Activated CD4-positive, alpha-beta T cell treated with anti-CD3 and anti-CD28 coated beads, Interleukin-2, amount 10 ng/mL, durations not matched to agents 7 days and 5 days (primary cell): ENCODE data around the gene GPR149. TPM values are rescaled to one million over a fixed set of nuclear protein-coding genes. Genes with fewer than 3 reads are reported as not detected.
"Not testable (repeated sequence)": the region's sequence is repeated elsewhere in the genome, so short reads cannot be mapped to it uniquely, and the experiment has no call there.

Source experiments
- CTCF ChIA-PET: fragments of 350-600 bp; sonication (Branson Sonifier 250); formaldehyde crosslinking; loops from one replicate; lab custom pipeline; 2021; ENCODE audit warnings: antibody characterized with exemption; lab: Charles Lee
- POLR2A ChIA-PET: fragments of 350-600 bp; sonication (Branson Sonifier 250); formaldehyde crosslinking; loops from one replicate; lab custom pipeline; 2021; ENCODE audit warnings: antibody characterized with exemption; lab: Charles Lee
- DNase-seq: peaks from one replicate; pipeline ENCODE4 v3.0.0-alpha.2; 2020
- H3K27ac Mint-ChIP-seq: one replicate; pipeline ENCODE4 v1.8.0; 2021; ENCODE audit warnings: mild to moderate bottlenecking, moderate library complexity, mixed read lengths
- H3K27me3 Mint-ChIP-seq: one replicate; pipeline ENCODE4 v1.8.0; 2021; ENCODE audit warnings: mixed read lengths
- H3K36me3 Mint-ChIP-seq: one replicate; pipeline ENCODE4 v1.8.0; 2021; ENCODE audit warnings: low read depth, mixed read lengths
- H3K4me1 Mint-ChIP-seq: one replicate; pipeline ENCODE4 v1.8.0; 2021; ENCODE audit warnings: mixed read lengths
- H3K4me3 Mint-ChIP-seq: one replicate; pipeline ENCODE4 v1.8.0; 2021; ENCODE audit warnings: mild to moderate bottlenecking, moderate library complexity, mixed read lengths
- H3K9me3 Mint-ChIP-seq: one replicate; pipeline ENCODE4 v1.8.0; 2021; ENCODE audit warnings: mixed read lengths
- total RNA-seq, 2 experiments: library from RNA; stranded (reverse); gene quantifications; one replicate each; pipeline ENCODE4 v1.2.3, GENCODE V29; 2021

Gene GPR149, protein sequence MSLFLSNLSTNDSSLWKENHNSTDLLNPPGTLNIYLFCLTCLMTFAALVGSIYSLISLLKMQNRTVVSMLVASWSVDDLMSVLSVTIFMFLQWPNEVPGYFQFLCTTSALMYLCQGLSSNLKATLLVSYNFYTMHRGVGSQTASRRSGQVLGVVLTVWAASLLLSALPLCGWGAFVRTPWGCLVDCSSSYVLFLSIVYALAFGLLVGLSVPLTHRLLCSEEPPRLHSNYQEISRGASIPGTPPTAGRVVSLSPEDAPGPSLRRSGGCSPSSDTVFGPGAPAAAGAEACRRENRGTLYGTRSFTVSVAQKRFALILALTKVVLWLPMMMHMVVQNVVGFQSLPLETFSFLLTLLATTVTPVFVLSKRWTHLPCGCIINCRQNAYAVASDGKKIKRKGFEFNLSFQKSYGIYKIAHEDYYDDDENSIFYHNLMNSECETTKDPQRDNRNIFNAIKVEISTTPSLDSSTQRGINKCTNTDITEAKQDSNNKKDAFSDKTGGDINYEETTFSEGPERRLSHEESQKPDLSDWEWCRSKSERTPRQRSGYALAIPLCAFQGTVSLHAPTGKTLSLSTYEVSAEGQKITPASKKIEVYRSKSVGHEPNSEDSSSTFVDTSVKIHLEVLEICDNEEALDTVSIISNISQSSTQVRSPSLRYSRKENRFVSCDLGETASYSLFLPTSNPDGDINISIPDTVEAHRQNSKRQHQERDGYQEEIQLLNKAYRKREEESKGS
- not detected for total RNA-seq

DNA sequence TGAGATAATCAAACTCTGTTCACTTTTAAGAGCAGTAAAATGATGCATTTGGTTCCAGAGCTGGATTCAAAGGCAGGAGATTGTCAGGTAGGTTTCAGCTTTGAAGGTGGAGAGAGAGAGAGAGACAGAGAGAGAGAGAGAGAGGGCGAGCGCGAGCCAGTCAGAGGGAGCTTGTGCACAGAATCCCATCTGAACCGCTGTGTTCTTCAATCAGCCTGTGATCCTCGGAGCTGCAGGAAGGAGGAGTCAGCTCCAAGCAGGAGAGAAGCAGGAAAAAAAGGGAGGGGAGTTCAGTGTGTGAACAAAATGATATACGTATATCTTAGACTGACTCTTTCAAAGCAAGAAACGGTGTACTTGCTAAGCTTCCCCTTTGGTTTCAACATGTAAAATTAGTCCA lies at the start of gene GPR149:
Gene GPR149 (minus strand): TSS at position 177 of the 400 bp plus-strand sequence. CDS start 575 bp downstream, outside the sequence.
- Mint-ChIP-seq H3K9me3 (peaks cover 2% of the 10 kb centered on the region), H3K4me3 (no peak within 1 kb of the TSS), H3K4me1 (no peaks in the 10 kb centered on the region), H3K36me3 (no peaks in the 10 kb centered on the region), H3K27ac (no peak within 1 kb of the TSS), H3K27me3 (peaks cover 43% of the 10 kb centered on the region)
- CTCF ChIA-PET: interaction anchor here (0.5 to 0.6 kb wide), 2 partner anchors 346 to 959 kb away, joined by 3 to 4 read pairs; no protein-coding TSS in a partner anchor
- DNase-seq: no peak
- POLR2A ChIA-PET: no interaction called here

DNA sequence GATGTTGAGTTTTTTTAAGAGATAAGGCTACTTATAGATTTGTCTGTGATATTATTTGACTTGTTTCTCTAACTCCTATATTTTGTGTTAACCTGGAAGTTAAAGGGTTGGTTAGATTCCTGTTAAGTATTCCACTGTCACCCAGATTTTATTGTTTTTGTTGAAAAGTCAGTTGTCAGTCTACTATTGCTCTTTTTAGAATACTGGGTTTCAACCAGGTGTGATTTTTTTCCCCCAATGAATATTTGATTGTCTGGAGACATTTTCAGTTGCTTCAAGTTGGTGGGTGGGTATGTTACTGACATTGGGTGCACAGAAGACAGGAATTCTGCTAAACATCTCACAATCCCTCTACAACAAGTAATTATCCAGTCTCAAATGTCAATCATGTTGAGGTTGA lies 43.8 kb upstream of the GPR149 start:
- CTCF ChIA-PET: no interaction called here
- Mint-ChIP-seq H3K4me1 (no peaks in the 10 kb centered on the region), H3K27me3 (no peaks in the 10 kb centered on the region), H3K9me3 (no peaks in the 10 kb centered on the region), H3K4me3 (no peak overlapping the region), H3K27ac (no peak overlapping the region), H3K36me3 (no peaks in the 10 kb centered on the region)
- POLR2A ChIA-PET: no interaction called here
- no peak for DNase-seq

GRCh38 chr3:154469585-154469984 lies 39.6 kb upstream of the GPR149 start:
- ChIA-PET POLR2A (no interaction called here), CTCF (no interaction called here)
- DNase-seq: no peak
- Mint-ChIP-seq H3K27me3 (no peaks in the 10 kb centered on the region), H3K27ac (no peak overlapping the region), H3K36me3 (no peaks in the 10 kb centered on the region), H3K4me3 (no peak overlapping the region), H3K4me1 (no peaks in the 10 kb centered on the region), H3K9me3 (no peaks in the 10 kb centered on the region)

DNA sequence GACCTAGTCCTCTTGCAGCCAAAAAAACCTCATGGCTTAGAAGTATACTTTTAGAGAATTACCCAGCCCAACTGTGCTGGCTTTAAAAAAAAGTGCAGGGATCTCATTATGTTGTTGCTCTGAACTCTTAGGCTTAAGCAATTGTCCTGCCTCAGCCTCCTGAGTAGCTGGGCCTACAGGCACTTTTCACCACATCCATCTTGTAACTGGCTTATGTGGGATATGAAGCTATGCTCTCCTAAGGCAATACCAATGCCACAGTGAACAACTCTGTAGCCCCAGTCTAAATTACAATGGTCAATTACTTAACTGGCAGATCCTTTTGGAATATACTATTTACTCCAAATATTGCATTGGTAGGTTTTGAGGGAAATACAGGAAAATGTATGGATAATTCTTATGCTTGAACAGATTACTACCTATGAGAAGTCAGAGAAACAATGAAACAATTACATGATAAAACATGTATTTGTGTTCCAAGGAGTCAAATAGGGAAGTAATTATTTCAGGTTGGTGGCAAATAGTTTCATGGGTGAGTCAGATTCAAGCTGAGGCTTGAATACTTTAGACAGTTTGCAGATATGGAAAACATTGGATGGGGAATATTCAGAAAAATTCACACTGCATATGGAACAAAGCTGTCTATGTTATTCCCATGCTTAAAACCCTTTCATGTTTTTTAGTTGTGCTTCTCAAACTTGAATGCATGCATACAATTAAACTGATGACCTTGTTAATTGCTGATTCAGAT lies 34.6 kb upstream of the GPR149 start:
- H3K27ac Mint-ChIP-seq: no peak overlapping the region
- no peaks in the 10 kb centered on the region for H3K27me3 Mint-ChIP-seq
- H3K4me1 Mint-ChIP-seq: no peaks in the 10 kb centered on the region
- H3K9me3 Mint-ChIP-seq: no peaks in the 10 kb centered on the region
- H3K4me3 Mint-ChIP-seq: no peak overlapping the region
- no peaks in the 10 kb centered on the region for H3K36me3 Mint-ChIP-seq
- POLR2A ChIA-PET: interaction anchor here (0.5 kb wide), 1 partner anchor 274 kb away, joined by 3 read pairs; no protein-coding TSS in a partner anchor
- CTCF ChIA-PET: no interaction called here
- no peak for DNase-seq

DNA sequence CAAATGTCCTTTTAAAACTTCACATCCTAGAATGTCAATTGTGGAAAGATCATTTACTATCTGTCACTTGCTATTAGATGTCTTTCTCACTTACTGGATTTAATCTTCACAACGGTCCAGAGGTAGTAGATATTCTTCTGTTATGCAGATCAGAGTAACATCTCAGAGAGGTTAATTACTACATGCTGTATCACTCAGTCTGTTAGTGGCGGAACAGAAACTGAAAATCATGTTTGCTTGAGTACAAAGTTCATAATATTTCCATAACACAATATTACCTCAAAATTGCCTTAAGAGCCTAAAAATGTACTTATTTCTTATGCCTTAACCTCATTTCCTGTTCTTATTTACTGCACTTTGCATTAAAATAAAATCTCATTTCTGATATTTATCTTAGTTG lies 28.6 kb upstream of the GPR149 start:
- Mint-ChIP-seq H3K27ac (no peak overlapping the region), H3K4me1 (no peaks in the 10 kb centered on the region), H3K4me3 (no peak overlapping the region), H3K27me3 (no peaks in the 10 kb centered on the region), H3K9me3 (no peaks in the 10 kb centered on the region), H3K36me3 (no peaks in the 10 kb centered on the region)
- POLR2A ChIA-PET: no interaction called here
- CTCF ChIA-PET: no interaction called here
- no peak for DNase-seq

DNA sequence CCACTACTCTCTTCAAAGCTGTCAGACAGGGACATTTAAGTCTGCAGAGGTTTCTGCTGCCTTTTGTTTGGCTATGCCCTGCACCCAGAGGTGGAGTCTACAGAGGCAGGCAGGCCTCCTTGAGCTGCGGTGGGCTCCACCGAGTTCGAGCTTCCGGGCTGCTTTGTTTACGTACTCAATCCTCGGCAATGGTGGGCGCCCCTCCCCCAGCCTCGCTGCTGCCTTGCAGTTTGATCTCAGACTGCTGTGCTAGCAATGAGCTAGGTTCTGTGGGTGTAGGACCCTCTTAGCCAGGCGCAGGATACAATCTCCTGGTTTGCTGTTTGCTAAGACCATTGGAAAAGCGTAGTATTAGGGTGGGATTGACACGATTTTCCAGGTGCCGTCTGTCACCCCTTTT lies 9.1 kb upstream of the GPR149 start:
- H3K27me3 Mint-ChIP-seq, H3K27ac Mint-ChIP-seq, CTCF ChIA-PET, H3K36me3 Mint-ChIP-seq, DNase-seq, H3K4me1 Mint-ChIP-seq, H3K9me3 Mint-ChIP-seq, H3K4me3 Mint-ChIP-seq, POLR2A ChIA-PET: not testable (repeated sequence)

- Mint-ChIP-seq H3K27ac (no peak overlapping the region), H3K36me3 (no peaks in the 10 kb centered on the region), H3K9me3 (peaks cover 2% of the 10 kb centered on the region), H3K4me1 (no peaks in the 10 kb centered on the region), H3K4me3 (no peak overlapping the region), H3K27me3 (peaks cover 40% of the 10 kb centered on the region)
- ChIA-PET CTCF (no interaction called here), POLR2A (no interaction called here)
- DNase-seq: no peak
These were observed 1.1 kb upstream of the GPR149 start for GRCh38 chr3:154431043-154431442.

- no peak for DNase-seq
- no peak overlapping the region for H3K4me3 Mint-ChIP-seq
- no peaks in the 10 kb centered on the region for H3K36me3 Mint-ChIP-seq
- no peak overlapping the region for H3K27ac Mint-ChIP-seq
- peaks cover 43% of the 10 kb centered on the region for H3K27me3 Mint-ChIP-seq
- peaks cover under 1% of the 10 kb centered on the region for H3K9me3 Mint-ChIP-seq
- CTCF ChIA-PET: no interaction called here
- H3K4me1 Mint-ChIP-seq: no peaks in the 10 kb centered on the region
- POLR2A ChIA-PET: no interaction called here
These were observed 1.4 kb downstream of the GPR149 start for GRCh38 chr3:154428286-154429206.

GRCh38 chr3:154427685-154428285 lies 2.2 kb downstream of the GPR149 start:
- Mint-ChIP-seq H3K4me1 (no peaks in the 10 kb centered on the region), H3K27ac (no peak overlapping the region), H3K9me3 (no peaks in the 10 kb centered on the region), H3K36me3 (no peaks in the 10 kb centered on the region), H3K27me3 (peaks cover 43% of the 10 kb centered on the region), H3K4me3 (no peak overlapping the region)
- ChIA-PET CTCF (no interaction called here), POLR2A (no interaction called here)
- no peak for DNase-seq

DNA sequence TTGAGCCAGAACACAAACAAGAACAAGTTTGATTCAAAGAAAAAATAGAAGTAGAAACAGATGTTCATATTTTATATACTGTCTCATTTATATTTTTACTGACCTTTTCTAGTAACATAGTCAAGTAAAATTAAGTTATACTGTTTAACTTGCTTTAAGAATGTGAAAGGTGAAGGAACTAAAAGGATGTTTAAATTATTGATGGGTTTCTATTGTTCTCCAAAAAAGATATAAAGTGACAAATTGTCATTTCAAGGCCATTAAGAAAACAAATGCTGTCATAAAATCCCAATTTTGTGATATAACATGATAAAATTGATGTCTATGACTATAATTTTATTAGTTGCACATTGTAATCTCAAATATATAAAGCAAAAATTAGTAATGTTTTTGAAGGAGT lies 7.3 kb downstream of the GPR149 start:
- Mint-ChIP-seq H3K4me3 (no peak overlapping the region), H3K4me1 (no peaks in the 10 kb centered on the region), H3K9me3 (no peaks in the 10 kb centered on the region), H3K27ac (no peak overlapping the region), H3K27me3 (peaks cover 16% of the 10 kb centered on the region), H3K36me3 (no peaks in the 10 kb centered on the region)
- no peak for DNase-seq
- POLR2A ChIA-PET: no interaction called here
- CTCF ChIA-PET: no interaction called here

- peak; percentile 8 for DNase-seq
- H3K36me3 Mint-ChIP-seq: no peaks in the 10 kb centered on the region
- H3K27ac Mint-ChIP-seq: no peak overlapping the region
- ChIA-PET CTCF (no interaction called here), POLR2A (no interaction called here)
- H3K9me3 Mint-ChIP-seq: no peaks in the 10 kb centered on the region
- no peak overlapping the region for H3K4me3 Mint-ChIP-seq
- H3K27me3 Mint-ChIP-seq: peaks cover 3% of the 10 kb centered on the region
- no peaks in the 10 kb centered on the region for H3K4me1 Mint-ChIP-seq
These were observed 8.9 kb downstream of the GPR149 start for GRCh38 chr3:154421083-154421482.
